Omental fat pad (tissue), 4 donors: Measurements from ENCODE around the gene SMG6. TPM values are rescaled to one million over a fixed set of nuclear protein-coding genes. Genes with fewer than 3 reads are reported as not detected.
A peak's percentile ranks its signal among the peaks of the same experiment; 100 is the strongest.

Source experiments
- ATAC-seq: fragments of 150-250 bp; one replicate; pipeline ENCODE4 v1.9.1; 2016; ENCODE audit warnings: mild to moderate bottlenecking, moderate library complexity; ENCODE audit not compliant: low FRiP score
- DNase-seq: peaks from one replicate; pipeline ENCODE4 v3.0.0-alpha.2; 2019; ENCODE audit warnings: low spot score
- total RNA-seq, 4 donors: library from RNA; depleted of rRNA; stranded (reverse); fragments of >200 nt; gene quantifications; one replicate each; pipeline ENCODE4 v1.1.0, GENCODE V29; 2016
- TF ChIP-seq, protein P1 (sequence below), 3 donors: fragments of 450-650 bp; IDR thresholded peaks; one replicate each; pipeline ENCODE4 v1.5.1; 2016 to 2017; ENCODE audit warnings: antibody characterized with exemption in 3 of 3, mild to moderate bottlenecking in 3 of 3, moderate library complexity in 2 of 3

SMG6 gene
- total RNA-seq, 4 donors from 2014 or later = 19.1 to 36.1 (median 25.1) TPM

DNA sequence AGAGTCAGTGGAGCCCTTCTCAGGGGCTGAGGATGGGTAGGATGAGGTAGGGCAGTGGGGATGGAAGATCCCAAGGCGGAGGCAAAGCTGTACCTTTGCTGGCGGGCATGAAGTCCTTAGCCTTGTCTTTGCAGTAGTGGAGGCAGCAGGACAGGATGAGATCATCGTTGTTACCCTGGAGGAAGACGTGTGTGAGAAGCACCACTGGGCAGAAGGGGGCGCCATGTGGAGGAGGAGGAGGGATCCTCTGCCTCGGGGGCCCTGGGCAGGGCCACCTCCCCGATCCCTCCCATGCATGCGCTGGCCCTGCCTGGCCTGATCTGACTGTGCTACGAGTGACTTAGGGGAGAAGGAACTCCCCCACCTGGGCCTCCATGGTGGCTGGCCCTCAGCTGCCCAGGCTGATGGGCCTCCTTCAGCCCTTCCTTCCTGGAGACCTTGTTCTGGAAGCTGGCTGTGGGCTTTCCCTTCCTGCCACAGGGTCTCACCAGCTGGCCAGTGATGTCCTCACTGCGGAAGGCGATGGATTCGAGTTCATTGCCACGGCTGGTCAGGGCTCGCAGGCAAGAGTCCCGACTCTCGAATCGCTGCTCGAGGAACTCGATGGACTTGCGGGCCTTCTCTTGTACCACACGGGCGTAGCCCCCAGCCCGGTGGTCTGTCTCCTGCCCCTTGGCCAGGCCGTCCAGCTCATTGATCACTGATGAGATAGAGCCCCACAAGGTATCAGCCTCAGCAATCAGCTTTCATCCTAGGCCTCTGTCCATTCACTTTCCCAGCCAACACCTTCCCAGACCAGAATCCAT, 238.4 kb downstream of the SMG6 start:
- TF ChIP-seq, protein P1, sequence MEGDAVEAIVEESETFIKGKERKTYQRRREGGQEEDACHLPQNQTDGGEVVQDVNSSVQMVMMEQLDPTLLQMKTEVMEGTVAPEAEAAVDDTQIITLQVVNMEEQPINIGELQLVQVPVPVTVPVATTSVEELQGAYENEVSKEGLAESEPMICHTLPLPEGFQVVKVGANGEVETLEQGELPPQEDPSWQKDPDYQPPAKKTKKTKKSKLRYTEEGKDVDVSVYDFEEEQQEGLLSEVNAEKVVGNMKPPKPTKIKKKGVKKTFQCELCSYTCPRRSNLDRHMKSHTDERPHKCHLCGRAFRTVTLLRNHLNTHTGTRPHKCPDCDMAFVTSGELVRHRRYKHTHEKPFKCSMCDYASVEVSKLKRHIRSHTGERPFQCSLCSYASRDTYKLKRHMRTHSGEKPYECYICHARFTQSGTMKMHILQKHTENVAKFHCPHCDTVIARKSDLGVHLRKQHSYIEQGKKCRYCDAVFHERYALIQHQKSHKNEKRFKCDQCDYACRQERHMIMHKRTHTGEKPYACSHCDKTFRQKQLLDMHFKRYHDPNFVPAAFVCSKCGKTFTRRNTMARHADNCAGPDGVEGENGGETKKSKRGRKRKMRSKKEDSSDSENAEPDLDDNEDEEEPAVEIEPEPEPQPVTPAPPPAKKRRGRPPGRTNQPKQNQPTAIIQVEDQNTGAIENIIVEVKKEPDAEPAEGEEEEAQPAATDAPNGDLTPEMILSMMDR (IDR thresholded peaks at IDR 0.05) = no peak
- no peak for ATAC-seq
- DNase-seq = no peak

DNA sequence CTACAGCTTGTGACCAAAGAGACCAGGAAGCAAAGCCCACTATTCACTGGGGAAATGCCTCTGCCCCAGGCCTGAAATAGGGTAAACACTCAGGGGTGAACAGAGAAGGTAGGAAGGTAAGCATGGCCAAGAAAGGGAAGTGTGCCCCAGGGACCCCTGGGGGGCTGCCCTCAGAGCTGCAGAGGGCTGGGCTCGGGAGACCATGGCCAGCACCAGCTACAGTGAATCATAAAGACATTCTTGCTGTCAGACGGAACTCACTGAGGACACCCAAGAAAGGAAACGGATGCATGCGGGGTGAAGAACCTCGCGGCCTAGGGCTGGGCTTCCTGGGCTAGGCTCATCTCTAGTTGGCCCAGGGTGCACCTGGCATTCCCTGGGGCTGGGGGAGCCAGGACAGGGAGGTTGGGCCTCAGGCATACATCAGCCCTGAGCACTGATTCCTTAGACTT, 239.0 kb downstream of the SMG6 start:
- no peak for ATAC-seq
- no peak for DNase-seq
- TF ChIP-seq, protein P1 (IDR thresholded peaks at IDR 0.05) = no peak

GRCh38 chr17:2064147-2064489, 239.5 kb downstream of the SMG6 start:
- TF ChIP-seq, protein P1 (IDR thresholded peaks at IDR 0.05) = no peak
- no peak for DNase-seq
- ATAC-seq = no peak

DNA sequence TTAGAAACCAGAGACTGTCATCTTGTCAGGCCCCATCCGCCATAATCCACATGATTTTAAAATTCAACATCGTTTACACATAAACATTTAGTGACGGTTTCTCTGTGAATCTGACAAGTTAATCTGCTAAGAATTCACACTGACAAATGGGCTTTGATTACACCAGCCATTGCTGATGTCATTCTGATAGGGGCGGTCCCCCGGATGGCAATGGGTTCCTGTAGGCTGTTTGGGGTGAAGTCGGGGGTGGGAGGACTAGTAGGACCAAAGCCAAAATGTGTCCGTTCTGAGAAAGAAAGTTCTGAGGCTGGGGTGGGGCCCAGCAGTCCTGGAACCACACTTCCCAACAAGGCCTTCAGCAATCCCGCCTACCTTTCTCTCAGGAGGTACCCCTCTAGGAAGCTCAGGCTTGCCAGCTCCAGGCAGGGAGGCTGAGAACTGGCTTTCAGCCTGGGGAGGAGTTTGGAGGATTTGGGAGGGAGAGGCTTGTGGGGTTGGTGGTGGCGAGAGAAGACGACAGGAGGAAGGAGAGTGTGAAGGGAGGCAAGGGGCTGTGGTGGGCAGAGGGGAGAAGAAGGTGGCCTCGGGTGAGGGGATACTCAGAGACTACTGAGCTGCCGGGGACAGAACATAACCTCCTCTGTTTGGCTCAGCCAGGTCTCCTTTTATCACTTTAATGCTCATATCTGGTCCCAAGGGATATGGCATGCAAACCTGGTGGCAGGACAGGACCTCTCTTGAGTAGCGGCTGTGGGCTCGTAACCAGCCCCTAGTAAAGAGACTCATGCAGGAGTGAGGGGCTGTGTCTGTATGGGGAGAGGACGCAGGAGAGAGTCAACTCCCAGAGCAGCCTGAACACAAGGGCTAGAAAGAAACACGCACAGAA, 240.1 kb downstream of the SMG6 start:
- TF ChIP-seq, protein P1 (IDR thresholded peaks at IDR 0.05) = no peak
- no peak for DNase-seq
- ATAC-seq = peak; percentile 41

DNA sequence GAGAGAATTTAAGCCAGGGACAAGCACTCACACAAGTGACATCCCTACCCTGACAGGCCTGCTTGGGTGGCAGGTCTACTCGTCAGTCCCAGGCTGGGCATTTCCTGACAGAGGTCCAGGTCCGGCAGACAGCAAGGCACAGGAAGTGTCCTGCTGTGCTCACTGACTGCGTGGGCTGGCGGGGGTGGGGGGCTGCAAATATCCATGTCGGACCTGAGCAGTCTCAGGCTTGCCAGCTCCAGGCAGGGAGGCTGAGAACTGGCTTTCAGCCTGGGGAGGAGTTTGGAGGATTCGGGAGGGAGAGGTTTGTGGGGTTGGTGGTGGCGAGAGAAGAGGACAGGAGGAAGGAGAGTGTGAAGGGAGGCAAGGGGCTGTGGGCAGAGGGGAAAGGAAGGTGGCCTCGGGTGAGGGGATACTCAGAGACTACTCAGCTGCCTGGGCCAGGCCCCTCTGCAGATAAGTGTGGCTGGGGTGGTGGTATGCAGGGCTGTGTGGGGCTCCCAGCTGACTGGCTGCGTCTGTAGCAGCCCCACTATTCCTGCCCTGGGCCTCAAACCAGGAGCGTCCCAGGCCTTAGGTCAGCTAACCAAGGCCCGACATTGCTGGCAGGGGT, 240.9 kb downstream of the SMG6 start:
- DNase-seq (no peak), ATAC-seq (no peak)

GRCh38 chr17:2061441-2061958, 242.1 kb downstream of the SMG6 start:
- no peak for DNase-seq
- TF ChIP-seq, protein P1 (IDR thresholded peaks at IDR 0.05) = no peak
- ATAC-seq = no peak

More for the DNA sequence above, 240.9 kb downstream of the SMG6 start:
- TF ChIP-seq, protein P1 (IDR thresholded peaks at IDR 0.05) = no peak
